GM12878 (cell line): ENCODE data around the gene KPNA5. TPM values are rescaled to one million over a fixed set of nuclear protein-coding genes. Genes with fewer than 3 reads are reported as not detected.

Source experiments
- BHLHE40 ChIP-seq, 2 experiments: fragments of 450-650 bp in 1 of 2; IDR thresholded peaks; 2 replicates each; pipeline ENCODE4 v1.6.1; 2011 to 2017; ENCODE audit warnings: low read depth in 2 of 2, borderline replicate concordance in 1 of 2, improper control_type of control experiment in 1 of 2, low read length in 1 of 2, mild to moderate bottlenecking in 1 of 2
- CBFB ChIP-seq: IDR thresholded peaks from 2 replicates; pipeline ENCODE4 v1.6.1; 2016; ENCODE audit warnings: antibody characterized with exemption, low read depth
- CREB1 ChIP-seq: IDR thresholded peaks from 2 replicates; pipeline ENCODE4 v1.6.1; 2012; ENCODE audit warnings: low read depth, mild to moderate bottlenecking, inconsistent platforms
- DPF2 ChIP-seq: fragments of 450-650 bp; IDR thresholded peaks from 2 replicates; pipeline ENCODE4 v1.6.1; 2017; ENCODE audit warnings: mild to moderate bottlenecking
- GATAD2B ChIP-seq: fragments of 450-650 bp; conservative IDR thresholded peaks from 2 replicates; pipeline ENCODE4 v1.6.1; 2017; ENCODE audit warnings: low read depth, mild to moderate bottlenecking, moderate library complexity
- IKZF1 ChIP-seq: fragments of 450-650 bp; conservative IDR thresholded peaks from 2 replicates; pipeline ENCODE4 v1.6.1; 2017; ENCODE audit warnings: antibody characterized with exemption, mild to moderate bottlenecking
- KLF5 ChIP-seq: fragments of 450-650 bp; IDR thresholded peaks from 2 replicates; pipeline ENCODE4 v1.6.1; 2014; ENCODE audit warnings: mild to moderate bottlenecking; ENCODE audit not compliant: partially characterized antibody
- MXI1 ChIP-seq: fragments of 150-350 bp; IDR thresholded peaks from 2 replicates; pipeline ENCODE4 v1.6.1; 2011; ENCODE audit warnings: low read depth, mild to moderate bottlenecking, inconsistent platforms, low read length, improper control_type of control experiment
- NBN ChIP-seq: fragments of 450-650 bp; IDR thresholded peaks from 2 replicates; pipeline ENCODE4 v1.6.1; 2016
- NR2C1 ChIP-seq: fragments of 450-650 bp; IDR thresholded peaks from 2 replicates; pipeline ENCODE4 v1.6.1; 2017; ENCODE audit warnings: antibody characterized with exemption, mild to moderate bottlenecking, moderate library complexity
- NR2F1 ChIP-seq: fragments of 450-650 bp; conservative IDR thresholded peaks from 2 replicates; pipeline ENCODE4 v1.6.1; 2017; ENCODE audit warnings: mild to moderate bottlenecking
- NRF1 ChIP-seq: conservative IDR thresholded peaks from 2 replicates; pipeline ENCODE4 v1.6.1; 2011; ENCODE audit warnings: mild to moderate bottlenecking, low read depth, low read length, improper control_type of control experiment
- PAX5 ChIP-seq: IDR thresholded peaks from 2 replicates; pipeline ENCODE4 v1.6.1; 2011; ENCODE audit warnings: low read depth, low read length, borderline replicate concordance
- PML ChIP-seq: IDR thresholded peaks from 2 replicates; pipeline ENCODE4 v1.6.1; 2012; ENCODE audit warnings: low read length, inconsistent platforms
- POLR2A ChIP-seq: IDR thresholded peaks from 2 replicates; pipeline ENCODE4 v1.6.1; 2011; ENCODE audit warnings: low read depth, mild to moderate bottlenecking, low read length
- POLR2AphosphoS2 ChIP-seq: IDR thresholded peaks from 2 replicates; pipeline ENCODE4 v1.6.1; 2011; ENCODE audit warnings: low read depth, mild to moderate bottlenecking, low read length, improper control_type of control experiment, moderate library complexity
- POLR2AphosphoS5 ChIP-seq: IDR thresholded peaks from 2 replicates; pipeline ENCODE4 v1.6.1; 2011; ENCODE audit warnings: mild to moderate bottlenecking, low read length, inconsistent platforms
- POU2F2 ChIP-seq: IDR thresholded peaks from 3 replicates; pipeline ENCODE4 v1.6.1; 2011; ENCODE audit warnings: low read depth, mild to moderate bottlenecking, low read length, borderline replicate concordance
- RB1 ChIP-seq: fragments of 450-650 bp; formaldehyde crosslinking; IDR thresholded peaks from 2 replicates; pipeline ENCODE4 v1.6.1; 2017; ENCODE audit warnings: mild to moderate bottlenecking, borderline replicate concordance
- SMAD5 ChIP-seq: IDR thresholded peaks from 2 replicates; pipeline ENCODE4 v1.6.1; 2016; ENCODE audit warnings: antibody characterized with exemption, low read depth
- SMARCA5 ChIP-seq: fragments of 450-650 bp; IDR thresholded peaks from 2 replicates; pipeline ENCODE4 v1.6.1; 2017; ENCODE audit warnings: mild to moderate bottlenecking
- STAT3 ChIP-seq: IDR thresholded peaks from 2 replicates; pipeline ENCODE4 v1.6.1; 2011; ENCODE audit warnings: low read depth, low read length, improper control_type of control experiment
- ZNF24 ChIP-seq: fragments of 450-650 bp; IDR thresholded peaks from 2 replicates; pipeline ENCODE4 v1.6.1; 2017; ENCODE audit warnings: antibody characterized with exemption, mild to moderate bottlenecking
- ZNF592 ChIP-seq: fragments of 450-650 bp; IDR thresholded peaks from 2 replicates; pipeline ENCODE4 v1.6.1; 2017; ENCODE audit warnings: mild to moderate bottlenecking, moderate library complexity
- ZNF687 ChIP-seq: fragments of 450-650 bp; IDR thresholded peaks from 2 replicates; pipeline ENCODE4 v1.6.1; 2017; ENCODE audit warnings: mild to moderate bottlenecking, moderate library complexity
- polyA plus RNA-seq, 11 experiments: library from polyadenylated mRNA; depleted of rRNA in 4 of 11; unstranded in 6 of 11; stranded (reverse) in 5 of 11; fragments of >200 nt; fragmentation: Nextera tagmentation in 4 of 11; fragmentation: Illumina TruSeq in 1 of 11; extraction: Ambion mirVana in 4 of 11; extraction: Trizol in 1 of 11; gene quantifications; 1 replicate in 1 of 11; 2 replicates in 10 of 11; pipeline versions ENCODE4 v1.2.1 to v1.2.3, GENCODE V29; 2011 to 2016; ENCODE audit warnings: inconsistent platforms in 2 of 11, missing spikeins in 2 of 11, low read depth in 1 of 11
- total RNA-seq, 4 experiments: library from RNA; depleted of rRNA in 3 of 4; stranded (reverse); fragments of >200 nt in 3 of 4; fragmentation: Illumina TruSeq in 1 of 4; extraction: Trizol in 1 of 4; gene quantifications; 2 replicates each; pipeline versions ENCODE4 v1.2.1 to v1.2.3, GENCODE V29; 2013 to 2021

The KPNA5 gene
- total and polyA plus RNA-seq, 10 of the 15 experiments (the other 5 are each of a cell fraction or from before 2014, with no cell fraction given) = 1.9 to 7.6 (median 4.5) TPM

GRCh38 chr6:116680880-116681672, at the start of gene KPNA5 (continued):
- peak; percentile 88 for TF ChIP-seq ZNF687
- peak; percentile 86 for TF ChIP-seq SMAD5
- peak; percentile 73; the same call in 2 of the 3 replicates for TF ChIP-seq POU2F2
- TF ChIP-seq NBN = 0 out of 2 replicates have a peak, but pooled peaks have one; percentile 58
- TF ChIP-seq GATAD2B = peak; percentile 82
- peak; percentile 46; the same call in 1 of the 2 replicates for TF ChIP-seq NR2F1
- peak; percentile 69 for TF ChIP-seq IKZF1
- peak; percentile 61 for TF ChIP-seq MXI1
- peak; percentile 89 for TF ChIP-seq POLR2AphosphoS2
- peak; percentile 15; the same call in 1 of the 2 replicates for TF ChIP-seq NRF1
- peak; percentile 35; the same call in 1 of the 2 replicates for TF ChIP-seq NR2C1
- TF ChIP-seq ZNF24 = peak; percentile 94
- peak; percentile 79 for TF ChIP-seq CBFB
- peak; percentile 14; the same call in 1 of the 2 replicates for TF ChIP-seq DPF2
- TF ChIP-seq CREB1 = peak; percentile 72; the same call in 1 of the 2 replicates
- peak; percentile 96 for TF ChIP-seq POLR2A
- peak in 1 of 2 experiments; percentile 60; a peak in 1 of 4 replicates for TF ChIP-seq BHLHE40 (IDR thresholded peaks at IDR 0.05; ENCODE audit: borderline replicate concordance in 1 of 2, low read depth in 2 of 2, low read length in 1 of 2)
- TF ChIP-seq RB1 = 0 out of 2 replicates have a peak, but pooled peaks have one; percentile 38
- TF ChIP-seq PAX5 = no peak
- no peak for TF ChIP-seq STAT3
- peak; percentile 92 for TF ChIP-seq POLR2AphosphoS5
- TF ChIP-seq KLF5 = peak; percentile 61
- TF ChIP-seq ZNF592 = peak; percentile 10; the same call in 1 of the 2 replicates
- TF ChIP-seq PML = peak; percentile 86
- peak; percentile 64 for TF ChIP-seq SMARCA5
